Measurements from ENCODE around the gene EID3. TPM values are rescaled to one million over a fixed set of nuclear protein-coding genes. Genes with fewer than 3 reads are reported as not detected.
A peak's percentile ranks its signal among the peaks of the same experiment; 100 is the strongest.

The EID3 gene
- total and polyA plus RNA-seq, 2 of the 8 experiments (the other 6 are each of a cell fraction or from before 2014, with no cell fraction given), result 1.2 to 2.8 TPM

DNA sequence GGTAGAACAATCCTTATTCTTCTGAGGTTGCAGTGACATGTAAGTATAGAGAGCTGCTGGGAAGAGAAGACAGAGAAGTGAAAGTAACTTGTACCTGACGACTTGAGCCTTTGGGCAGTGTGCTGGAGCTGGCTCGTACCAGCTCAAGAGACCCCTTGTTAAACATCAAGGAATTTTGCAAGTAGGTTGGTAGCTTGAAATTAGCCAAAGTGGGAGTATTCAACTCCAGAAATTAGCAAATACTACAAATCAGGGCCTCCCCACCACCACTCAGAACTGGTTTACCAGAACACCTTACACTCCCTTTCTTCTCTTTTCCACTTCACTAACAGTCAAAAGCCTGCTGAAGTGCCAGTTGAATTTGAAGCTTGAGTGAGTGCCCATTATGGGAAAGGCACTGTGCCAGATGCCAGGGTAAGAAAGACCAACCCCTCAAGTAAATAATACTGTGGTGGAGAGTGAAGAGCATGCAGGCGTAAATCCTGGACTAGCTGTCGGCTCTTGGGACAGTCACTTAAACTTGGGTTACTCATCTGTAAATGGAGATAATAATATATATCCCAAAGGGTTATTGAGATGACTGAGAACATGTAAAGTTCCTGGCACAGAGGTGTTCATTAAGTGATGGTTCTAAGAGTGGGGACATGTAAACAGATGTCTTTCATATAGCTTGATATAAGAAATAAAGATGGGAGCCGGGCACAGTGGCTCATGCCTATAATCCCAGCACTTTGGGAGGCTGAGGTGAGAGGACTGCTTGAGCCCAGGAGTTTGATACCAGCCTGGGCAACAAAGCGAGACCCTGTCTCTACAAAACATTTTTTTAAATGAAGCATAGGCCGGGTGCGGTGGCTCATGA is 27.0 kb upstream of the EID3 start:
- Histone ChIP-seq H3K79me1 (ENCODE audit: low read depth, low read length) (no peaks in the 10 kb centered on the region), H3K4me2 (ENCODE audit: insufficient read depth in 1 of 2, low read depth in 2 of 2, low read length in 2 of 2) (no peak overlapping the region), H4K8ac (ENCODE audit: extremely low read depth, insufficient read depth, low read length) (no peak overlapping the region), H3K4ac (replicated peaks; ENCODE audit: insufficient read length, low read depth, low read length) (no peak overlapping the region), H3K27ac (ENCODE audit: low read depth, low read length) (no peak overlapping the region), H2AFZ (ENCODE audit: low read length) (peak overlapping the region; percentile 1; the same call in 1 of the 2 replicates), H2BK120ac (replicated peaks; ENCODE audit: low read depth, low read length) (no peak overlapping the region), H2BK5ac (ENCODE audit: low read depth, low read length) (no peak overlapping the region), H3K18ac (ENCODE audit: extremely low read depth, low read length) (no peak overlapping the region), H3K9me3 (ENCODE audit: insufficient read depth in 2 of 2, low read depth in 1 of 2, low read length in 1 of 2) (no peaks in the 10 kb centered on the region), H4K91ac (replicated peaks; ENCODE audit: insufficient read length, low read length) (no peak overlapping the region), H2AK5ac (ENCODE audit: low read depth, low read length) (no peak overlapping the region), H3K4me1 (replicated peaks in 1 of 4; ENCODE audit: control insufficient read depth in 3 of 4, insufficient read depth in 4 of 4, low read length in 3 of 4) (no peaks in the 10 kb centered on the region), H3K23ac (ENCODE audit: insufficient read length) (no peak overlapping the region), H4K5ac (ENCODE audit: insufficient read length, low read depth, low read length) (no peak overlapping the region), H3K79me2 (ENCODE audit: control insufficient read depth in 1 of 2, insufficient read depth in 2 of 2, low read length in 2 of 2) (no peaks in the 10 kb centered on the region), H3K14ac (ENCODE audit: insufficient read length) (no peak overlapping the region), H2BK15ac (ENCODE audit: low read length) (no peak overlapping the region), H3K9ac (replicated peaks in 1 of 4; ENCODE audit: extremely low read depth in 1 of 4, low read depth in 3 of 4, low read length in 3 of 4) (no peak overlapping the region), H4K20me1 (replicated peaks in 1 of 2; ENCODE audit: control insufficient read depth in 1 of 2, insufficient read depth in 2 of 2, low read length in 2 of 2) (no peaks in the 10 kb centered on the region), H2BK12ac (ENCODE audit: low read depth, low read length) (no peak overlapping the region), H3K27me3 (replicated peaks in 1 of 4; ENCODE audit: control insufficient read depth in 3 of 4, extremely low read depth in 1 of 4, insufficient read depth in 3 of 4, low read length in 3 of 4) (no peaks in the 10 kb centered on the region), H2BK20ac (ENCODE audit: low read length) (no peak overlapping the region), H3K23me2 (ENCODE audit: low read depth, low read length) (no peaks in the 10 kb centered on the region), H3K4me3 (ENCODE audit: extremely low read depth in 1 of 4, insufficient read depth in 2 of 4, low read depth in 3 of 4, low read length in 4 of 4) (no peak overlapping the region), H3K56ac (replicated peaks; ENCODE audit: insufficient read length, low read depth, low read length) (no peak overlapping the region), H3K36me3 (ENCODE audit: control insufficient read depth in 2 of 4, insufficient read depth in 4 of 4, low read length in 3 of 4) (no peaks in the 10 kb centered on the region)
- 77% methylated on average over 8 of the region's 8 CpGs; no CpG with 5 or more reads in 1 of the 2 experiments for WGBS, 2 experiments (ENCODE audit: extremely low coverage in 1 of 2, insufficient coverage in 1 of 2, insufficient read length in 1 of 2, insufficient replicate concordance in 2 of 2, low coverage in 1 of 2, low lambda C conversion rate in 2 of 2, missing lambda C conversion rate in 1 of 2)
- FAIRE-seq (no peak), DNase-seq (ENCODE audit: low read depth in 1 of 2, low spot score in 2 of 2) (no peak)
- TF ChIP-seq SP2 (IDR thresholded peaks at IDR 0.05; ENCODE audit: low read length), result no peak
- no peak for TF ChIP-seq HDAC6 (IDR thresholded peaks at IDR 0.05; ENCODE audit: low read depth, low read length)
- TF ChIP-seq FOSL1 (IDR thresholded peaks at IDR 0.05; ENCODE audit: insufficient read depth, low read depth, low read length), result no peak
- TF ChIP-seq GABPA (IDR thresholded peaks at IDR 0.05; ENCODE audit: borderline replicate concordance, insufficient read depth, low read length), result no peak
- CTCF ChIA-PET (ENCODE audit: partially characterized antibody), result interaction anchor here (0.6 to 2.3 kb wide), 8 partner anchors 8 to 1064 kb away, joined by 3 to 7 read pairs (median 4); no protein-coding TSS in a partner anchor
- POLR2A ChIA-PET (ENCODE audit: partially characterized antibody), result interaction anchor here (1.2 to 8.0 kb wide), 2 partner anchors 11 to 20 kb away, joined by 3 to 61 read pairs; no protein-coding TSS in a partner anchor
